Astrocyte of the spinal cord (primary cell): ENCODE measurements around the gene NGLY1.
A peak's percentile ranks its signal among the peaks of the same experiment; 100 is the strongest.

Experiments used
- DNase-seq: peaks from one replicate; pipeline ENCODE4 v3.0.0; 2011; ENCODE audit warnings: low read depth, low spot score
- H3K4me3 ChIP-seq: 2 replicates; pipeline ENCODE4 v1.5.1; 2011; ENCODE audit warnings: low read depth, mild to moderate bottlenecking, low read length, moderate library complexity
- in situ Hi-C: cut with HindIII; loops from 2 replicates; pipeline ENCODE4 v1.10.0; 2017; ENCODE audit warnings: low sequenced_read_pairs
- TF ChIP-seq, protein P1 (sequence below): IDR thresholded peaks from 2 replicates; pipeline ENCODE4 v1.5.1; 2012; ENCODE audit warnings: low read depth, mild to moderate bottlenecking, low read length, inconsistent platforms

NGLY1 gene

GRCh38 chr3:25782938-25783660 lies at the start of gene NGLY1:
Gene NGLY1, minus strand, starts transcription at chr3:25783443. Its CDS starts 53 bp downstream, at chr3:25783390.
- TF ChIP-seq, protein P1, sequence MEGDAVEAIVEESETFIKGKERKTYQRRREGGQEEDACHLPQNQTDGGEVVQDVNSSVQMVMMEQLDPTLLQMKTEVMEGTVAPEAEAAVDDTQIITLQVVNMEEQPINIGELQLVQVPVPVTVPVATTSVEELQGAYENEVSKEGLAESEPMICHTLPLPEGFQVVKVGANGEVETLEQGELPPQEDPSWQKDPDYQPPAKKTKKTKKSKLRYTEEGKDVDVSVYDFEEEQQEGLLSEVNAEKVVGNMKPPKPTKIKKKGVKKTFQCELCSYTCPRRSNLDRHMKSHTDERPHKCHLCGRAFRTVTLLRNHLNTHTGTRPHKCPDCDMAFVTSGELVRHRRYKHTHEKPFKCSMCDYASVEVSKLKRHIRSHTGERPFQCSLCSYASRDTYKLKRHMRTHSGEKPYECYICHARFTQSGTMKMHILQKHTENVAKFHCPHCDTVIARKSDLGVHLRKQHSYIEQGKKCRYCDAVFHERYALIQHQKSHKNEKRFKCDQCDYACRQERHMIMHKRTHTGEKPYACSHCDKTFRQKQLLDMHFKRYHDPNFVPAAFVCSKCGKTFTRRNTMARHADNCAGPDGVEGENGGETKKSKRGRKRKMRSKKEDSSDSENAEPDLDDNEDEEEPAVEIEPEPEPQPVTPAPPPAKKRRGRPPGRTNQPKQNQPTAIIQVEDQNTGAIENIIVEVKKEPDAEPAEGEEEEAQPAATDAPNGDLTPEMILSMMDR, result no peak
- in situ Hi-C loops, result no loop called here
- H3K4me3 ChIP-seq, result peak within 1 kb of the TSS; percentile 80
- DNase-seq, result peak; percentile 83

GRCh38 chr3:25831578-25831977 lies 48.3 kb upstream of the NGLY1 start:
- TF ChIP-seq, protein P1, result peak; percentile 45
- in situ Hi-C loops, result no loop called here
- H3K4me3 ChIP-seq, result no peak overlapping the region
- DNase-seq, result peak; percentile 48

GRCh38 chr3:25830373-25831280 lies 47.4 kb upstream of the NGLY1 start:
- in situ Hi-C loops, result no loop called here
- TF ChIP-seq, protein P1, result no peak
- DNase-seq, result no peak
- no peak overlapping the region for H3K4me3 ChIP-seq

DNA sequence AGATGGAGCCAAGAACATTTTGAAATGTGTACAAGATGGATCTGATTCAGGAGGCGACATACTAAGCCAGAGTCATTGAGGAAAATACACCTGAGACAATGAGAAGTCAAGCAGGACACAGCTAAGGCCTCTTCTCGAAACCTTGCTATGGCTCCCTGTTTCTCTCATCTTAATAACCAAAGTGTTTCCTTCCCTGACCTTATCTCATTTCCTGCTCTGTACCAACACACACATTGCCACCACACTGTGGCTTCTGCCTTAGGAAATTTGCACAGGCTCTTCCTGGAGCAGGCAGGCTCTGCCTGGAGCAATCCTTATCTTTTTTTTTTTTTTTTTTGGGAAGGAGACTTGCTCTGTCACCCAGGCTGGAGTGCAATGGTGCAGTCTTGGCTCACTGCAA lies 43.3 kb upstream of the NGLY1 start:
- TF ChIP-seq, protein P1, result no peak
- in situ Hi-C loops, result no loop called here
- no peak for DNase-seq
- H3K4me3 ChIP-seq, result no peak overlapping the region

- TF ChIP-seq, protein P1, result no peak
These were observed 40.1 kb upstream of the NGLY1 start for GRCh38 chr3:25823314-25823713.

GRCh38 chr3:25821746-25822573 lies 38.7 kb upstream of the NGLY1 start:
- DNase-seq, result no peak
- no peak overlapping the region for H3K4me3 ChIP-seq
- in situ Hi-C loops, result no loop called here
- TF ChIP-seq, protein P1, result no peak

More at GRCh38 chr3:25823314-25823713, 40.1 kb upstream of the NGLY1 start:
- in situ Hi-C loops, result no loop called here
- H3K4me3 ChIP-seq, result no peak overlapping the region
- no peak for DNase-seq
